HG02588 (cell line): ENCODE data around the gene MOCS1.

Experiments used
- ATAC-seq: cut with Tn5 transposase; IDR thresholded peaks from one replicate; pipeline ENCODE4 v1.9.1; 2021; ENCODE audit warnings: mild to moderate bottlenecking, moderate library complexity; ENCODE audit not compliant: unreplicated experiment

MOCS1 gene

DNA sequence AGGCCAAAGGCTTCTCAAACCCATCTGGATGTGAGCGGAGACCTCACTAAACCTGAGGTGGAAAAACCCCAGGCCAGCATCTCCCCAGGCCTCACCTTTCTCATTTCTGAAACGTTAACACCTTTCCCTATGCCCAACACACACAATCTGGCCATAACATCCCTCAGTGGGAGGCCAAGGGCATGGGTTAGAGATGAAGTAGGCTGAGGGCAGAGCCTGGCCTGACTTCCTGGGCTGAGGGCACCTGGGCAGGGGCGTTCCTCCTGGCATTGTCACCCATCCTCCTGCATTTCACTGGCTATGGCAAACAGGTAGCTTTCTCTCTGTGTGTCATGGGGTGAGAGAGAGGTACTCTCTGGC is 8.4 kb downstream of the MOCS1 start:
- ATAC-seq: no peak

GRCh38 chr6:39925191-39925930 is 8.9 kb downstream of the MOCS1 start:
- no peak for ATAC-seq

DNA sequence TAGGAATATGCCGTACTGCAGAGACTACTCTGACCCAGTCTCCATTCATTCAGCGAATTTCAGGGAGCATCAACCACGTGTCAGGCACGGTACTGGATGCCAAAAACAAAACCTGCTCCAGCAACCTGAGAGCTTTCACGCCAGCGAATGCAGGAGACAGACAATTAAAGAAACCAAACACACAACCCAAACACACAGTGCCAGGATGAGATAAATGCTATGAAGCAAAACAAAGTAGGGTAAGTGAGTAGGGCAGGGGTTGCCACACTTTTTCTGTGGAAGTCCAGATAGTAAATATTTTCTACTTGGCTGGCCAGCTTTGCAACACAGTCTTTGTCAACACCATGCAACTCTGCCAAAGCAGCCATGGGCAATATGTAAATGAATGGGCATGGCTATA is 10.0 kb downstream of the MOCS1 start:
- no peak for ATAC-seq

GRCh38 chr6:39923861-39924260 is 10.4 kb downstream of the MOCS1 start:
- ATAC-seq: no peak

GRCh38 chr6:39923394-39923793 is 10.9 kb downstream of the MOCS1 start:
- no peak for ATAC-seq

DNA sequence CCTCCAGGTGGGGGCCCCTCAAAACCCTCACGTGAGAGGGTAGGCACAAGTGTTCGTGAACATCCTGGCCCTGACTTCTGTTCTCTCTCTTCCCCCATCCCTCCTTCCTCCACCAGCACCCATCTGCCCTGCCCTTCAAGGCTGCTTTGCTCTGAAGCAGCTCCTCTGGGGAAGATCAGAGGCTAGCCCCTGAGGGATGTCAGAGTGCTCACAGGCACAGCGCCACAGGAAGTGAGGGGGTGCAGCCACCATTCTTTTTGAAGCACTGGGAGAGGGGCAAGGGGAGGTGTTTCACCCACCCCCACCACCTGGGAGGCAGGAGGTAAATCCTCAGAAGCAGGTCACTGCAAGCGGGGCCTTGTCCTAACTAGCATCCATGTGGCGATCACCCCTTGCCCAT is 11.4 kb downstream of the MOCS1 start:
- no peak for ATAC-seq

GRCh38 chr6:39920157-39920556 is 14.1 kb downstream of the MOCS1 start:
- no peak for ATAC-seq

DNA sequence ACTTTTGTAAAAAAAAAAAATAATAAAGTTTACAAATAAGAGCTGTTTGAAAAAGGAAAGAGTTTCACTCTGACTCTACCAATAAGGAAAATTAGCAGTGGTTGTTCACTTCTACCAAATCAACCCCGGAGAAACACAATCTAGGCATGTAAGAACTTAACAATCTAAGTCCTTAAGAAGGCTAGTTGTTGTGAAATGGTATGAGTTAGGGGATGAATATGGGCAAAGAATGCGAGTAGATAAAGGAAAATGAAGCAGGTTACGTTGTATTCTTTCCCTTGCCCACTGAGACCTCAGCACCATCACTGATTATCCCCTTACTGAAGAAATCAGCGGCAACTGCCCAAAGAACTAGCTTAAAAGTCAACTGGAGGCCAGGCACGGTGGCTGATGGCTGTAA is 15.4 kb downstream of the MOCS1 start:
- ATAC-seq: no peak

GRCh38 chr6:39917981-39918380 is 16.3 kb downstream of the MOCS1 start:
- no peak for ATAC-seq

GRCh38 chr6:39917329-39917728 is 16.9 kb downstream of the MOCS1 start:
- ATAC-seq: no peak

GRCh38 chr6:39915866-39916265 is 18.4 kb downstream of the MOCS1 start:
- ATAC-seq: no peak

DNA sequence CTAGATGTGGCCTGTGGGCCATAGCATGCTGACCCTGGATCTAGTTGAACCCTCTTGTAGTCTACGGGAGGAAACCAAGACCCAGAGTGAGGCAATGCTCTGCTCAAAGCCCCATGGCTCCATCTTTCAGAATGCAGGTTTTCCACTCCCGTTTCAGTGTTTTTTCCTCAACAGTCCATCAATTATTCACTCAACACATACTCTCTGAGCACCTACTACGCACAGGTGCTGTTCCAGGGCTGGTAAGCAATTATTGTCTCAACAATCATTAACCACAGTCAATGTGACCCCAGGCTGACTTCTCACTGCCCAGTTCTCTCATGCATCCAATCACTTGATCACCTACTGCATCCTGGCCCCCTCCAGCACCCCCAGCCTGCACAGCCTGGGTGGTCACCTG is 20.0 kb downstream of the MOCS1 start:
- ATAC-seq: no peak

GRCh38 chr6:39913391-39913916 is 20.8 kb downstream of the MOCS1 start:
- no peak for ATAC-seq

- no peak for ATAC-seq
Observed at GRCh38 chr6:39912446-39912845, 21.8 kb downstream of the MOCS1 start.

GRCh38 chr6:39911513-39912125 is 22.6 kb downstream of the MOCS1 start:
- ATAC-seq: no peak

DNA sequence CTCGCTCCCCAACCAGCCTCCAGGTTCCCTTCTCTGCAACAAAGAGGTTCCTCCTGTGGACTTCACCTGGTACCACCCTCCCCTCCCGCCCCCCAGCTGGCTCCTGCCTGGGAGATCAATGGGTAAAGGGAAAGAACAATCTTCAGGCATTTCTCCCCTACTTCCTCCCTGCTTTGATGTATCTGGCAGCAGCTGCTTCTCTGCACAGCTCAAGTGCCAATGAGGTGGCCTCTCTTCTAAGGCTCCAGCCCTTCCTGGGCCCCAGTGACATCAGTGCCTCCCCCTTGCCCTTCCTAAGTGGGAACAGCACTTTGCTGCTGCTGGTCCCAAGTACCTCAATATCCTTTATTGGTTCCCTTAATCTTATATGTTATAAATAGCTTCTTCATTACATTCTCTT is 23.5 kb downstream of the MOCS1 start:
- ATAC-seq: no peak

GRCh38 chr6:39910164-39910563 is 24.1 kb downstream of the MOCS1 start:
- ATAC-seq: no peak

GRCh38 chr6:39909701-39910100 is 24.6 kb downstream of the MOCS1 start:
- ATAC-seq: no peak

GRCh38 chr6:39908838-39909583 is 25.3 kb downstream of the MOCS1 start:
- ATAC-seq: no peak

GRCh38 chr6:39907871-39908575 is 26.2 kb downstream of the MOCS1 start:
- no peak for ATAC-seq

- ATAC-seq: no peak
Observed at GRCh38 chr6:39906318-39906761, 27.9 kb downstream of the MOCS1 start.
